CD4-positive, alpha-beta memory T cell (primary cell): ENCODE data around the gene ARFGEF3. TPM values are rescaled to one million over a fixed set of nuclear protein-coding genes. Genes with fewer than 3 reads are reported as not detected.
A peak's percentile ranks its signal among the peaks of the same experiment; 100 is the strongest.

Experiments used
- CTCF ChIA-PET: fragments of 350-600 bp; sonication (Branson Sonifier 250); formaldehyde crosslinking; loops from one replicate; lab custom pipeline; 2021; ENCODE audit warnings: inconsistent platforms; ENCODE audit not compliant: partially characterized antibody; lab: Charles Lee
- POLR2A ChIA-PET: fragments of 350-600 bp; sonication (Branson Sonifier 250); formaldehyde crosslinking; loops from one replicate; lab custom pipeline; 2021; ENCODE audit not compliant: partially characterized antibody; lab: Charles Lee
- DNase-seq, 5 donors: peaks; one replicate each; pipeline versions ENCODE4 v3.0.0 to v3.0.0-alpha.2; 2020 to 2022; ENCODE audit warnings: mixed read lengths in 1 of 5
- H3K27ac ChIP-seq: one replicate; pipeline ENCODE4 v1.7.0; 2013; ENCODE audit warnings: low read depth, low read length
- H3K27me3 ChIP-seq: 2 replicates; pipeline ENCODE4 v1.7.0; 2013; ENCODE audit warnings: mild to moderate bottlenecking, low read length, moderate library complexity; ENCODE audit not compliant: insufficient read depth
- H3K36me3 ChIP-seq: 2 replicates; pipeline ENCODE4 v1.7.0; 2013; ENCODE audit warnings: mild to moderate bottlenecking, low read length, moderate library complexity; ENCODE audit not compliant: insufficient read depth
- H3K4me1 ChIP-seq: 2 replicates; pipeline ENCODE4 v1.7.0; 2013; ENCODE audit warnings: mild to moderate bottlenecking, low read length, moderate library complexity; ENCODE audit not compliant: insufficient read depth
- H3K4me3 ChIP-seq, 2 donors: one replicate each; pipeline ENCODE4 v1.7.0; 2013; ENCODE audit warnings: low read length in 2 of 2, mild to moderate bottlenecking in 1 of 2
- H3K9me3 ChIP-seq, 2 donors: one replicate each; pipeline ENCODE4 v1.7.0; 2013; ENCODE audit warnings: low read length in 2 of 2, control low read depth in 1 of 2; ENCODE audit not compliant: control insufficient read depth in 1 of 2
- H3K27ac Mint-ChIP-seq, 7 donors: one replicate each; pipeline ENCODE4 v1.8.0; 2020 to 2021; ENCODE audit warnings: mixed read lengths in 7 of 7, mild to moderate bottlenecking in 6 of 7, inconsistent platforms in 3 of 7, moderate library complexity in 3 of 7
- H3K27me3 Mint-ChIP-seq, 2 donors: one replicate each; pipeline ENCODE4 v1.8.0; 2020 to 2021; ENCODE audit warnings: mixed read lengths in 2 of 2
- H3K36me3 Mint-ChIP-seq, 2 donors: one replicate each; pipeline ENCODE4 v1.8.0; 2020 to 2021; ENCODE audit warnings: mixed read lengths in 2 of 2, inconsistent platforms in 1 of 2, mild to moderate bottlenecking in 1 of 2
- H3K4me1 Mint-ChIP-seq, 4 donors: one replicate each; pipeline ENCODE4 v1.8.0; 2020 to 2021; ENCODE audit warnings: mixed read lengths in 4 of 4, mild to moderate bottlenecking in 1 of 4
- H3K4me3 Mint-ChIP-seq, 8 donors: one replicate each; pipeline ENCODE4 v1.8.0; 2020 to 2021; ENCODE audit warnings: mixed read lengths in 8 of 8, mild to moderate bottlenecking in 7 of 8, moderate library complexity in 6 of 8, inconsistent platforms in 3 of 8
- H3K9me3 Mint-ChIP-seq, 8 donors: one replicate each; pipeline ENCODE4 v1.8.0; 2020 to 2021; ENCODE audit warnings: mixed read lengths in 8 of 8, mild to moderate bottlenecking in 5 of 8, inconsistent platforms in 3 of 8, moderate library complexity in 1 of 8
- intact Hi-C: fragments of 100-400 bp; cut with micrococcal nuclease; formaldehyde crosslinking; loops from one replicate; pipeline ENCODE4 v1.15.1; 2023
- polyA plus RNA-seq, 2 donors: library from polyadenylated mRNA; unstranded; fragments of 300-500 nt; fragmentation: Illumina TruSeq; gene quantifications; one replicate each; pipeline ENCODE4 v1.2.3, GENCODE V29; 2021
- total RNA-seq, 2 experiments: library from RNA; stranded (reverse); gene quantifications; one replicate each; pipeline ENCODE4 v1.2.3, GENCODE V29; 2021

Gene ARFGEF3
- total and polyA plus RNA-seq, 4 experiments from 2014 or later, result 0.03 TPM; not detected in 3

GRCh38 chr6:138336221-138336620 lies 174.5 kb downstream of the ARFGEF3 start:
- Mint-ChIP-seq H3K27me3 (peaks cover 5 to 17% of the 10 kb centered on the region in 2 donors), H3K4me3 (no peak overlapping the region), H3K36me3 (no peaks in the 10 kb centered on the region), H3K9me3 (no peaks in the 10 kb centered on the region), H3K4me1 (no peaks in the 10 kb centered on the region), H3K27ac (no peak overlapping the region)
- Histone ChIP-seq H3K9me3 (no peaks in the 10 kb centered on the region), H3K27ac (no peak overlapping the region), H3K4me1 (no peaks in the 10 kb centered on the region), H3K36me3 (no peaks in the 10 kb centered on the region), H3K27me3 (no peaks in the 10 kb centered on the region), H3K4me3 (no peak overlapping the region)
- ChIA-PET POLR2A (no interaction called here), CTCF (no interaction called here)
- no peak for DNase-seq
- intact Hi-C loops, result no loop called here

DNA sequence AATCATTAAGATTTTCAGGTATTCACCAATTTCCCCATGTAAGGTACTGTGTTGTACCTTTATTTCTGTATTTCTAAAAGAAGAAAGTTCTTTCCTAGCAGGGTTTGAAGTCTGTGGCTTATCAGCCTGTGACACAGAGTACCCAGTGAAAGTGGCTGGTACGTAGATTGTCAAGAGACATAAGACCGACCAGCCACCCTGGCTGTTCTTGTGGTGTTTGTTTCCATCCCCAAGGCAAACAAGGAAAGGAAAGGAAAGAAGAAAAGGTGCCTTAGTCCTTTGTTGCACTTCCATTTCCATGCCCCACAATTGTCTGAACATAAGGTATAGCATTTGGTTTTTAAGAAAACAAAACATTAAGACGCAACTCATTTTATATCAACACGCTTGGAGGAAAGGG lies 175.3 kb downstream of the ARFGEF3 start:
- Histone ChIP-seq H3K4me1 (no peaks in the 10 kb centered on the region), H3K27me3 (no peaks in the 10 kb centered on the region), H3K9me3 (no peaks in the 10 kb centered on the region), H3K27ac (no peak overlapping the region), H3K4me3 (no peak overlapping the region), H3K36me3 (no peaks in the 10 kb centered on the region)
- ChIA-PET CTCF (no interaction called here), POLR2A (no interaction called here)
- Mint-ChIP-seq H3K27me3 (peaks cover 5 to 18% of the 10 kb centered on the region in 2 donors), H3K4me3 (no peak overlapping the region), H3K4me1 (no peaks in the 10 kb centered on the region), H3K27ac (no peak overlapping the region), H3K36me3 (no peaks in the 10 kb centered on the region), H3K9me3 (no peaks in the 10 kb centered on the region)
- intact Hi-C loops, result no loop called here
- DNase-seq, result no peak

- H3K9me3 ChIP-seq, result no peaks in the 10 kb centered on the region
- H3K4me1 Mint-ChIP-seq, result no peaks in the 10 kb centered on the region
- no peak overlapping the region for H3K4me3 ChIP-seq
- ChIA-PET POLR2A (no interaction called here), CTCF (no interaction called here)
- H3K27me3 ChIP-seq, result no peaks in the 10 kb centered on the region
- no peak for DNase-seq
- H3K4me1 ChIP-seq, result no peaks in the 10 kb centered on the region
- H3K36me3 Mint-ChIP-seq, result no peaks in the 10 kb centered on the region
- no peaks in the 10 kb centered on the region for H3K36me3 ChIP-seq
- no peak overlapping the region for H3K4me3 Mint-ChIP-seq
- H3K27me3 Mint-ChIP-seq, result peaks cover 5 to 17% of the 10 kb centered on the region in 2 donors
- intact Hi-C loops, result no loop called here
- no peaks in the 10 kb centered on the region for H3K9me3 Mint-ChIP-seq
- no peak overlapping the region for H3K27ac Mint-ChIP-seq
- no peak overlapping the region for H3K27ac ChIP-seq
Measured at GRCh38 chr6:138339024-138339423, 177.3 kb downstream of the ARFGEF3 start.

DNA sequence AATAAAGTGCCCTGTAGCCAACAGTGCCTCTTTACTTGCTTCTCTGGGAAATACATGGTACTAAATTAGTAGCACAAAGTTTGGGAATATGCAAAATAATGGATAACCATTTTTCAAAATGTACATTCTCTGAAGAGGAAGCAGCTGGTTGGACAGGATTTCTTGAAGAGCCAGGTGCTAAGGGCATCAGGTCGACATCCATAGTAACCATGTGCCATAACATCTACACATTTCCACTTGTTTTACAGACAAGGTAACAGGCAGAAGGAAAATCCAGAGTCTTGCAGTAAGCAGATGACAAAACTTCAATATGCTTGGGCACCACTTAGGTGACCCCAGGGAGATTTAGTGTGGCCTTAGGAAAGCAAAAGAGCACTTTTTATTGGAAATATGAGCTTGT lies 179.4 kb downstream of the ARFGEF3 start:
- CTCF ChIA-PET, result no interaction called here
- Mint-ChIP-seq H3K4me3 (no peak overlapping the region), H3K27ac (no peak overlapping the region), H3K4me1 (no peaks in the 10 kb centered on the region), H3K36me3 (no peaks in the 10 kb centered on the region), H3K9me3 (no peaks in the 10 kb centered on the region), H3K27me3 (peaks cover 4 to 20% of the 10 kb centered on the region in 2 donors)
- Histone ChIP-seq H3K27ac (no peak overlapping the region), H3K36me3 (no peaks in the 10 kb centered on the region), H3K9me3 (no peaks in the 10 kb centered on the region), H3K4me1 (no peaks in the 10 kb centered on the region), H3K4me3 (no peak overlapping the region), H3K27me3 (no peaks in the 10 kb centered on the region)
- no peak for DNase-seq
- POLR2A ChIA-PET, result no interaction called here
- intact Hi-C loops, result no loop called here

- no peak overlapping the region for H3K27ac Mint-ChIP-seq
- no peaks in the 10 kb centered on the region for H3K9me3 Mint-ChIP-seq
- H3K36me3 Mint-ChIP-seq, result no peaks in the 10 kb centered on the region
- Histone ChIP-seq H3K36me3 (no peaks in the 10 kb centered on the region), H3K27me3 (no peaks in the 10 kb centered on the region), H3K4me3 (no peak overlapping the region), H3K4me1 (no peaks in the 10 kb centered on the region), H3K27ac (no peak overlapping the region), H3K9me3 (no peaks in the 10 kb centered on the region)
- H3K27me3 Mint-ChIP-seq, result peaks cover 3 to 22% of the 10 kb centered on the region in 2 donors
- intact Hi-C loops, result no loop called here
- H3K4me1 Mint-ChIP-seq, result peaks cover 0 to 3% (median under 1%) of the 10 kb centered on the region in 4 donors
- no peak for DNase-seq
- POLR2A ChIA-PET, result no interaction called here
- peak overlapping the region in 1 of 8 donors; percentile 12 for H3K4me3 Mint-ChIP-seq
- CTCF ChIA-PET, result no interaction called here
Measured at GRCh38 chr6:138343112-138343511, 181.4 kb downstream of the ARFGEF3 start.

DNA sequence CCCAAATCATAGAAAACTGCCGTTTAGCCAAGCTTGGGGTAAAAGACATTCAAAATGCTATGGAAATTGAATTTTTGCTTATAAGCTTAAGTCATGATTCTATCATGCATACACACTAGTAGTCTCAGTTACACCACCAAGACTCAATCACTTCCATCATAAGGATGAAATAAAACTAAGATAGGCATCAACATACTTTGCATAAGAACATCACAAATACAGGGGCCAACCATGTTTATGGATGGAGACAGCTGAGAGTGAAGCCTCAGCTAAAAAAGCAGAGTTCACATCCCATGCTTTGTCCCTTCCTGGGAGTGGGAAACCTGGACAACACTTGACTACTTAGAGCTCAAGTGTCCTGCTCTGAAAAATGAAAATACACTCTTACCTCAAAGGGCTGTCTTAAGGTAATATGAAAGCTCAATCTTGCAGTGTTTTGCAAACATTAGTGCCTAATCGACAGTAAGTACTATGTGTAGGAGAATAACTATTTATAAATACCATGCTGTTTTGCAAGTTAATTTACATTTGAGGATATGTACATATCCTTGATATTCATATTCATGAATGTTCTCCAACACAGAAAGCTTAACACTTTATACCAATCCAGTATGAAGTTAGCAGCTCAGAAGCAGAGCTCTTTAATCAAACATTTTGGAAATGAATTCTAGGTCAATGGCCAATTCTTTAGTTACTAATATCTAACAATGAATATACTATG lies 184.0 kb downstream of the ARFGEF3 start:
- POLR2A ChIA-PET, result no interaction called here
- H3K4me3 ChIP-seq, result no peak overlapping the region
- Mint-ChIP-seq H3K4me1 (peaks cover 0 to 3% (median under 1%) of the 10 kb centered on the region in 4 donors), H3K9me3 (no peaks in the 10 kb centered on the region), H3K4me3 (no peak overlapping the region), H3K27me3 (peaks cover 9 to 23% of the 10 kb centered on the region in 2 donors), H3K36me3 (no peaks in the 10 kb centered on the region), H3K27ac (no peak overlapping the region)
- H3K27me3 ChIP-seq, result no peaks in the 10 kb centered on the region
- no peaks in the 10 kb centered on the region for H3K9me3 ChIP-seq
- CTCF ChIA-PET, result interaction anchor here (0.9 kb wide), 1 partner anchor 9 kb away, joined by 3 read pairs; no protein-coding TSS in a partner anchor
- DNase-seq, result no peak
- H3K36me3 ChIP-seq, result no peaks in the 10 kb centered on the region
- H3K27ac ChIP-seq, result no peak overlapping the region
- intact Hi-C loops, result no loop called here
- H3K4me1 ChIP-seq, result no peaks in the 10 kb centered on the region

- Histone ChIP-seq H3K9me3 (no peaks in the 10 kb centered on the region), H3K27ac (no peak overlapping the region), H3K27me3 (no peaks in the 10 kb centered on the region), H3K36me3 (no peaks in the 10 kb centered on the region), H3K4me3 (no peak overlapping the region), H3K4me1 (no peaks in the 10 kb centered on the region)
- H3K4me1 Mint-ChIP-seq, result peaks cover 0 to 3% (median under 1%) of the 10 kb centered on the region in 4 donors
- no peak overlapping the region for H3K4me3 Mint-ChIP-seq
- no peak overlapping the region for H3K27ac Mint-ChIP-seq
- no peaks in the 10 kb centered on the region for H3K36me3 Mint-ChIP-seq
- ChIA-PET POLR2A (no interaction called here), CTCF (no interaction called here)
- no peaks in the 10 kb centered on the region for H3K9me3 Mint-ChIP-seq
- peaks cover 9 to 20% of the 10 kb centered on the region in 2 donors for H3K27me3 Mint-ChIP-seq
- no peak for DNase-seq
- intact Hi-C loops, result no loop called here
Measured at GRCh38 chr6:138346302-138347195, 184.8 kb downstream of the ARFGEF3 start.
